ENCODE results near the gene DIP2A.
"Not testable (repeated sequence)": the region's sequence is repeated elsewhere in the genome, so short reads cannot be mapped to it uniquely, and the experiment has no call there.

The DIP2A gene

DNA sequence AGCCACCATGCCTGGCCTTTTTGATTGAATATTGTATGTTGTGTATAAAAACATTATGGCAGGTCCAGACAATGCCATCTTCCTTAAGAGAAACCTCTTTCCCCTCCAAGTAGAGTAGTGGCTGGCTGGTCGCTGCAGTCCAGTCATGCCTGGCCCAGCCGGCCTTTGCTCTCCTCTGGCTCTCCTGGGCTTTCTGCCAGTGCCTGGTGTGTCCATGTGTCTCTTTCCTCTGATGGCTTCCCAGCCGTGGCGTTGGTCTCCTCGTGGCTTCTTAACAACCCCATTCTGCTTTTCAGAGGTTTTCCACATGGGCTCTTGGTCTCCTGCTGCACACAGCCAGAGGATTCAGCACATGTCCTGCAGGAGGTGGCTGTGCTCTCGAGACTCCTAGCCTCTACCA is 58.7 kb downstream of the DIP2A start:
- TF ChIP-seq, protein P1, sequence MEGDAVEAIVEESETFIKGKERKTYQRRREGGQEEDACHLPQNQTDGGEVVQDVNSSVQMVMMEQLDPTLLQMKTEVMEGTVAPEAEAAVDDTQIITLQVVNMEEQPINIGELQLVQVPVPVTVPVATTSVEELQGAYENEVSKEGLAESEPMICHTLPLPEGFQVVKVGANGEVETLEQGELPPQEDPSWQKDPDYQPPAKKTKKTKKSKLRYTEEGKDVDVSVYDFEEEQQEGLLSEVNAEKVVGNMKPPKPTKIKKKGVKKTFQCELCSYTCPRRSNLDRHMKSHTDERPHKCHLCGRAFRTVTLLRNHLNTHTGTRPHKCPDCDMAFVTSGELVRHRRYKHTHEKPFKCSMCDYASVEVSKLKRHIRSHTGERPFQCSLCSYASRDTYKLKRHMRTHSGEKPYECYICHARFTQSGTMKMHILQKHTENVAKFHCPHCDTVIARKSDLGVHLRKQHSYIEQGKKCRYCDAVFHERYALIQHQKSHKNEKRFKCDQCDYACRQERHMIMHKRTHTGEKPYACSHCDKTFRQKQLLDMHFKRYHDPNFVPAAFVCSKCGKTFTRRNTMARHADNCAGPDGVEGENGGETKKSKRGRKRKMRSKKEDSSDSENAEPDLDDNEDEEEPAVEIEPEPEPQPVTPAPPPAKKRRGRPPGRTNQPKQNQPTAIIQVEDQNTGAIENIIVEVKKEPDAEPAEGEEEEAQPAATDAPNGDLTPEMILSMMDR (IDR thresholded peaks at IDR 0.05; ENCODE audit: control insufficient read depth, insufficient read depth, low read depth, low read length, missing control alignments): no peak
- H3K4me3 ChIP-seq (ENCODE audit: control insufficient read depth, low read depth, low read length): no peak overlapping the region
- no peak for DNase-seq (ENCODE audit: low read depth)

DNA sequence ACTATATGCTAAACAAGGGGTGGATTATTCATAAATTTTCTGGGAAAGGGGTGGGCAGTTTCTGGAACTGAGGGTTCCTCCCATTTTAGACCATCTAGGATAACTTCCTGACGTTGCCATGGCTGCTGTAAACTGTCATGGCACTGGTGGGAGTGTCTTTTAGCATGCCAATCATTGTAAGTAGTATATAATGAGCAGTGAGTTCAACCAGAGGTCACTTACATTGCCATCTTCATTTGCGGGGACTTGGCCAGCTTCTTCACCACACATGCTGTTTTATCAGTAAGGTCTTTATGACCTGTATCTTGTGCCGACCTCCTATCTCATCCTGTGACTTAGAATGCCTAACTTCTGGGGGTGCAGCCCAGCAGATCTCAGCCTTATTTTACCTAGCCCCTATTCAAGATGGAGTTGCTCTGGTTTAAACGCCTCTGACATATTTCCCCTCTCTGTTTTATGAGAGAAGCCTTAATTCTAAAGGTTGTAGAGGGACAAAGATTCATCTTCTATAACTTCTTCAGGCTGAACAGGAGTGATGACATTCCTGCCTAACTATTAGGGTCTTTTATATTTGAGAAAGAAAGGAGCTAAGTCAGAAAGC is 60.4 kb downstream of the DIP2A start:
- TF ChIP-seq, protein P1 (IDR thresholded peaks at IDR 0.05; ENCODE audit: control insufficient read depth, insufficient read depth, low read depth, low read length, missing control alignments): no peak
- DNase-seq (ENCODE audit: low read depth): no peak
- H3K4me3 ChIP-seq (ENCODE audit: control insufficient read depth, low read depth, low read length): no peak overlapping the region

DNA sequence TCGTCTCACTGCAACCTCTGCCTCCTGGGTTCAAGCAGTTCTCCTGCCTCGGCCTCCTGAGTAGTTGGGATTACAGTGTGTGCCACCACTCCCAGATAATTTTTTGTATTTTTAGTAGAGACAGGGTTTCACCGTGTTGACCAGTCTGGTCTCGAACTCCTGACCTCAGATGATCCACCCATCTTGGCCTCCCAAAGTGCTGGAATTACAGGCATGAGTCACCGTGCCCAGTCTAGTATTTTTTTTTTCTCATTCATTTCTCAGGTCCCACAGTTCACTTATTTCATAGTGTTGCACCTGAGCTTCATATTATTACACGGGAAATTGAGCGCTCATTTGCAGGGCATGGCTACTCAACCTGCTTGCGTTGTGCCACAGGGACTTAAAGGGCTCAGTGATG is 68.7 kb downstream of the DIP2A start:
- not testable (repeated sequence) for DNase-seq (ENCODE audit: low read depth); H3K4me3 ChIP-seq (ENCODE audit: control insufficient read depth, low read depth, low read length)

DNA sequence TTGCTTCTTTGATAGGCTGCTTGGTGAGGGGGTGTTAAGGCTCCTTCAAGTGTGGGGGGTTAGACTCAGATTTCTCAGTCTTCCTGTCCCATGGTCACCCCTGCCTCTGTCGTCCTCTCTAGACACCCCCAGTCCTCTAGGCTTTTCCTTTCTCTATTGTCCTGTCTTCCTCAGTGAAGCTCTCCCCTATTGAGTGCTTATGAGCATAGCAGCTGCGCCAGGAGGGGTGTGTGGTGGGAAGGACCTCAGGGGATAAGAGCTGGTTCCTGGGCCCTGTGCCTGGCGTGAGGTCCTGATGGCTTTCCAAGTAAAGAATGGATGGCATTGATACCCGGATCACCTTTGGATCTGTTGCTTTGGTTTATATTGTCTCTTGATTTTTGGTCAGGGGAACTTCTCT is 69.1 kb downstream of the DIP2A start:
- TF ChIP-seq, protein P1 (IDR thresholded peaks at IDR 0.05; ENCODE audit: control insufficient read depth, insufficient read depth, low read depth, low read length, missing control alignments): no peak
- no peak for DNase-seq (ENCODE audit: low read depth)
- H3K4me3 ChIP-seq (ENCODE audit: control insufficient read depth, low read depth, low read length): no peak overlapping the region

DNA sequence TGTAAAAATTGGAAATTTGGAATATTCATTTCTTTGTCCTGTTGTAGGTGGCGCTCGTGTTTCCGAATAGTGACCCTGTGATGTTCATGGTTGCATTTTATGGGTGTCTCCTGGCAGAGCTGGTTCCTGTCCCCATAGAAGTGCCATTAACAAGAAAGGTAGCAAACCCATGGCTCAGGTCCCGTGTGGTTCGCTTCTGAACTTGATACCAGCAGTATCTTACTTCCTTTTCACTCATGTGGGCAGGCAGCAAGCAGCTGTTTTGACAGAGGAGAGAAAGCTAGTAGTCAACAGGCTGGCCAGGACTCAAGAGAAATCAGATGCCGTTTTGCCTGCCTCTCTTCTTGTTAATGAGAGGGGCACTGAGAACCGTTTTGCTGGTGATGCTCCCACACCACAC is 73.4 kb downstream of the DIP2A start:
- H3K4me3 ChIP-seq (ENCODE audit: control insufficient read depth, low read depth, low read length): no peak overlapping the region
- DNase-seq (ENCODE audit: low read depth): no peak
- TF ChIP-seq, protein P1 (IDR thresholded peaks at IDR 0.05; ENCODE audit: control insufficient read depth, insufficient read depth, low read depth, low read length, missing control alignments): no peak

DNA sequence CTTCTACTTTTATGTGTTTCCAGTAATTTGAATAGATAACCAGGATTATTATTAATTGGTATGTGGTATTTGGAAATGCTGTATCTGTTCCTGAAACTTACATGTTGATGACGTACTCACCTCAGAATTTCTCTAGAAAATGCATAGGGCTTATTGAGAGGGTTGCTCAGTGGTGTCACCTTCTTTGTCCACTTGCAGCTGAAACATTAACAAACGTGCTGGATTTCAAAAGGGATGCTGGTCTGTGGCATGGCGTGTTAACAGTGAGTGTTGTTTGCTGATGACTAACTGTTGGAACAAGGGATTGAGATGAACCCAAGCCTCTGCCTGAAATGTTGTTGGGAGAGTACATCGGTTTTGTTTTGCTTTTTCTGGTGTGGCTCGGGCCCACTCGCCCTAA is 78.3 kb downstream of the DIP2A start:
- H3K4me3 ChIP-seq (ENCODE audit: control insufficient read depth, low read depth, low read length): no peak overlapping the region
- DNase-seq (ENCODE audit: low read depth): no peak
- TF ChIP-seq, protein P1 (IDR thresholded peaks at IDR 0.05; ENCODE audit: control insufficient read depth, insufficient read depth, low read depth, low read length, missing control alignments): no peak

DNA sequence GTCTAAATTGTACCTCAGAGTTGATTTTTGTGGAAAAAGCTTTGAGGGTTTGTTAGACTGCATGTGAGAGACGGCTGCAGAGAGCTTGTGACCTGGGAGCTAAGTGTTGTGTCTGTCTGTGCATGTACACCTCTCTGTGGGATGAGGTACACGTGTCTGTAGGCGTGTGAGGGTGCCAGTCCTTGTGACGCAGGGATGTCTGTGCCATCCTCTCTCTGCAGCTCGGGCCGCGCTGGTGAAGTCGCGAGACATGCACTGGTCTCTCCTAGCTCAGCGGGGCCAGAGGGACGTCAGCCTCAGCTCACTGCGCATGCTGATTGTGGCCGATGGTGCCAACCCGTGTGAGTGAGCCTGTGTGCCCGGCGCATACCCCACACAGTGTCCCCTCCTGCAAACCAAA is 79.6 kb downstream of the DIP2A start:
- DNase-seq (ENCODE audit: low read depth): no peak
- no peak overlapping the region for H3K4me3 ChIP-seq (ENCODE audit: control insufficient read depth, low read depth, low read length)
- TF ChIP-seq, protein P1 (IDR thresholded peaks at IDR 0.05; ENCODE audit: control insufficient read depth, insufficient read depth, low read depth, low read length, missing control alignments): no peak

All from AG09309 (cell line).